Right lobe of liver (tissue), 4 donors: ENCODE measurements around the gene TM9SF4.

Source experiments
- CTCF ChIP-seq, 4 donors: fragments of 200-600 bp in 3 of 4; fragments of 450-650 bp in 1 of 4; IDR thresholded peaks; one replicate each; pipeline versions ENCODE4 v1.5.1 to v1.8.0; 2016 to 2022; ENCODE audit warnings: antibody characterized with exemption in 4 of 4, mild to moderate bottlenecking in 2 of 4
- POLR2A ChIP-seq: fragments of 450-650 bp; IDR thresholded peaks from one replicate; pipeline ENCODE4 v1.6.1; 2017; ENCODE audit warnings: antibody characterized with exemption, mild to moderate bottlenecking
- donor health status: DM: no; HTN: no; CAD: no.
- donor health status: DM: no; HTN: no; CAD: no.
- donor health status: DM: no; HTN: yes; CAD: no.

DNA sequence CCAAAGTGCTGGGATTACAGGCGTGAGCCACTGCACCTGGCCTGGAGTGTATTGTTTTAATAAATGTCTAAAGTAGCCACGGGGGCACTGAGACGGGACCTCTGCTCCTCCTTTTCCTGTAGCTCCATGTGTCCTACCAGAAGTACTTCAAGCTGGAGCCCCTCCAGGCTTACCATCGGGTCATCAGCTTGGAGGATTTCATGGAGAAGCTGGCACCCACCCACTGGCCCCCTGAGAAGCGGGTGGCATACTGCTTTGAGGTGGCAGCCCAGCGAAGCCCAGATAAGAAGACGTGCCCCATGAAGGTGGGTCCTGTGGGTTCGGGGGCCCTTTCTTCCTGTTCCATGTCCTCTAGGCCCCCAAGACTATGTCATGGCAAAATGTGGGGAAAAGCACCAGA, 105.6 kb downstream of the TM9SF4 start:
- TF ChIP-seq CTCF (IDR thresholded peaks at IDR 0.05) (no peak), POLR2A (no peak)
